Medulla oblongata (tissue), 1 donor: ENCODE measurements around the gene MMP23B.
"Not testable (repeated sequence)": the region's sequence is repeated elsewhere in the genome, so short reads cannot be mapped to it uniquely, and the experiment has no call there.

Experiments used
- DNase-seq: peaks from one replicate; pipeline ENCODE4 v3.0.0-alpha.2; 2015; ENCODE audit errors: extremely low spot score

The MMP23B gene

DNA sequence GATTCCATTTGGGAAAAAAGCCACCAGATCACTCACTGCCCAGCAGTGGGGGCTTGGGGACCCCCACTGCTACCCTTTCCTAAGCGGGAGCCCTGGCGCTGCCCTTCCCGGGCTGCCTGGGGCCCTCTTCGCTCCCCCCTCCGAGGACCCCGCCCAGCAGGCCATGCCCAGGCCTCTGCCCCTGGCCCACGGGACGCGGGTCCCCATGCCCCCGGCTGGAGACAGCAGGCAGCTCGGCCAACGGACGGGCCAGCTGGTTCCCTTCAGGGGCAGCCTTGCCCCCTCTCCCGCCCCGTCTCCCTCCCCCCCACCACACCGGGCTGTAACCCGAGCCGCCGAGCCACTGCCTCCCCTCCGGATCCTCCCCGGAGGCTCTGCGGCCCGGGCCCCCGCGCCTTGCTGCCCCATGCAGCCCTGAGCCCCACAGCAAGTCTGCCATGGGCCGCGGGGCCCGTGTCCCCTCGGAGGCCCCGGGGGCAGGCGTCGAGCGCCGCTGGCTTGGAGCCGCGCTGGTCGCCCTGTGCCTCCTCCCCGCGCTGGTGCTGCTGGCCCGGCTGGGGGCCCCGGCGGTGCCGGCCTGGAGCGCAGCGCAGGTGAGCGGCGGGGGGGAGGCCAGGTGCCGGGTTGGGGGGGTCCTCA, at the start of gene MMP23B:
MMP23B (plus strand) TSS at position 392 of the 639 bp plus-strand sequence; CDS start at position 438, 46 bp downstream.
- DNase-seq: no peak

DNA sequence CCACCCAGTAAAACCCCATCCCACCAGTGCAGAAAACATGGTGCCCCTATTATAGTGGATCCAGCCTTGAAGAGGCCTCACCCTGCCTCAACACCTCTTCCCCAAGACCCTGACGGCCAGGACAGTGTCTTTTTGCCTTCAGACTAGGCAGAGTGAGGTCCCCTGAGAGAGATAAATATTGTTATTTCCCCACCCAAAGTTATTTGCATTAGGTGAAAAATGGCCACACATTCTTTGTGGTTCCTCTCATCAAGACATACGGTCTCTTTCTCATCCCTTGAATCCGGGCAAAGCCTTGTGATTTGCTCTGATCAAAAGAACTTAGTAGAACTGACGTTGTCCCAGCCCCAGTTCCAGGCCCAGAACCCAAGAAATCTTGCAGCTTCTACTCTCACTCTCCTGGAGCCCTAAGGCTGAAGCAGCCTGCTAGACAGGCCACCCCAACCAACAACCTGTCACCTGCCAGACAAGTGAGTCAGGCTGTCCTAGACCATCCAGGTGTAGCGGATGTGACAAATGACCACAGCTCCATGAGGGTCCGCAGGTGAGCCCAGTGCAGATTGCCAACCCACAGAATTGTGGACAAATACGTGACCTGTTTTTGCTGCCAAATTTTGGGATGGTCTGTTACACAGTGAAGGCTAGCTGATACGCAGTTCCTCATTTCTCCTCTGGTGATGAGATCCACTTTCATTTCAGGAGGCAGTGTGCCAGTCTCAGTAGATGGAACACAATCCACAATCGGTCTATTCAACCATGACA, 49.2 kb upstream of the MMP23B start:
- no peak for DNase-seq

DNA sequence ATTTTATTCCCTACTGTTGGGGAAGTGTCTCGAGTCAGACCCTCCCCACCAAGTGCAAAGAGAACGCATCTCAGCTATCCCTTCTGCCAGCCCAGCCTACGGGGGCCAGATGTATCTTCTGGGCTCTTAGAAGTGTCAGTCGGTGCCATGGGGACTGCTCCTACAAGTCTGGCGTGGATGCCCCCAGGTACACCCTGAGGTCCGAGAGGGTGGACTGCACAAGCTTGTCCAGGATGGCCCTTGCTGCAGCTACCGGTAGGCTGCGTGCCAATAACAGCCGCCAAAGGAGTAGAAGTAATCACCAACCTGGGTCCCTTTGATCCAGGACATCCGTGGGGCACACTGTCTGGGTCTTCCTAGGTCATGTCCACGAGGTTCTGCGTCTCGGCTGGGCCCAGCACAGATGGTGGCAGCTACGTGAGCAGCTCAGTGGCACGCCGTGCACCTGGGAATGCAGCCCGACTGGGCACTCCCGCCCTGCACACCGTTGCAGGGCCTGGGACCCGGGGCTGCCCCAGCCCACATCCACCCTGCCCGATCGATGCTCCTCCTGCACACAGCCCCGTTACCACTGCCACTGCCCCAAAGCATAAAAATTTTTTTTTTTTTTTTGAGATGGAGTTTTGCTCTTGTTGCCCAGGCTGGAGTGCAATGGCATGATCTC, 48.5 kb upstream of the MMP23B start:
- no peak for DNase-seq

DNA sequence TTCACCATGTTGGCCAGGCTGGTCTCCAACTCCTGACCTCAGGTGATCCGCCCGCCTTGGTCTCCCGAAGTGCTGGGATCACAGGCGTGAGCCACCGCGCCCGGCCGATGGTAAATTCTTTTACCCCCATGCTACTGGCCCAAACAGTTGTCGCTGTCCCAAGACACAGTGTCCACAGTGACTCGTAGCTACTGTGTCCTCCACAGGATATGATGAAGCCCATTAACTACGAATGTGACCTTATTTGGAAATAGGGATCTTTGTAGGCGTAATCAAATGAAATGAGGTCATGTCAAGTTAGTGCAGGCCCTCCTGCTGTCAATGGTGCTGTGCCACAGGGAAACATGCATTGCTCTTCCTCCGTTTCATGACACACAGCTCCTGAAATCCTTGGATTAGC, 40.5 kb upstream of the MMP23B start:
- DNase-seq: no peak

DNA sequence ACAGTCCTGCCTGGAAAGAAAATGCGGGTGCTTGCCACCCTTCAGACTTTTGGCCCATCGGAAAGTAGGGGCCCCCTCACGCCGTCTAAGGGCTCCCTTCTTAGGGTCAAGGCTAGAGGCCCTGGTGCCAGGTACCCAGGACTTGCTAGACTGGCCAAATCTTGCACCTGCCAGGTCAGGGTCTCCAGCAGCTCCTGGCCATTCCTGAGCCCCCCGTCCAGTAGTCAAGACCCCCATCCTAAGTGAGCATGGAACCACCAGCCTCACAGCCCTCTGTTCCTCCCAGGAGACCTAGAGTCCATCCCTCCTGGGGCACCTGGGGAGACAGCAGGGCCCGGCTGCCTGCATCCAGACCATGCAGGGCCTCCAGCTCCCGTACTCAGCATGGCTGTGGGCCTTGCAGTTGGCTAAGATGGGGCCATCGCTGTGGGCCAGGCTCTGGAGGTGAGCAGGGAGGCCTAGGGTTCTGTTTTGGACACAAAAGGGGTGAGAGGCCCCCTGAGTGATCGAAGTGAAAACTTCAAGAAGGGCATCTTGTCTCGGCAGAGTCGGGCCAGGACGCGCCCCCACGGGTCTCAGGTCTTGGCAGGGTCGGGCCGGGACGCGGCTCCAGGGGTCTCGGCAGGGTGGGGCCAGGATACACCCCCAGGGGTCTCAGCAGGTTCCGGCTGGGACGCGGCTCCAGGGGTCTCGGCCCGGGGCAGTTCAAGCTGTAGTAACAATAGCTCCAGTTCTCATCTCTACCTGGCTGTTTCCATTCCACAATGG, 38.0 kb upstream of the MMP23B start:
- no peak for DNase-seq

DNA sequence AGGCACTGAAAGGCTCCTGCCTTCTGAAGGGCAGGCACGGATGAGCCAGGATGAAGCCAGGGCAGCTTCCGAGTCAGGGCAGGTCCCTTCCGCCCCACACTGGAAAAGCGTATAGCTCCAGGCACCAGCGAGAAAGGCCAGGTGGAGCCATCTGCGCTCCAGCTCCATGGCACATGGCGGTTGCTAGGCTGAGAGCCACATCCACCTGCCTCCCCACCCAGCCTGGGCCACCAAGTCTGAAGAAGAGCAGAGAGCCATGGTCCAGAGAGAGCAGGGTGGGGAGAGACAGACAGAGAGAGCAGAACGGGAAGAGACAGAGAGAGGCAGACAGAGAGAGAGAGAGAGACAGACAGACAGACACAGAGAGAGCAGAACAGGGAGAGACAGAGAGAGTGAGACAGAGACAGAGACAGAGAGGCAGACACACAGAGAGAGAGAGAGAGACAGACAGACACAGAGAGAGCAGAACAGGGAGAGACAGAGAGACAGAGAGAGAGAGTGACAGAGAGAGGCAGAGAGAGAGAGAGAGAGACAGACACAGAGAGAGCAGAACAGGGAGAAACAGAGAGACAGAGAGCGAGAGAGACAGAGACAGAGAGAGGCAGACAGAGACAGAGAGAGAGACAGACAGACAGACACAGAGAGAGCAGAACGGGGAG, 37.2 kb upstream of the MMP23B start:
- no peak for DNase-seq

DNA sequence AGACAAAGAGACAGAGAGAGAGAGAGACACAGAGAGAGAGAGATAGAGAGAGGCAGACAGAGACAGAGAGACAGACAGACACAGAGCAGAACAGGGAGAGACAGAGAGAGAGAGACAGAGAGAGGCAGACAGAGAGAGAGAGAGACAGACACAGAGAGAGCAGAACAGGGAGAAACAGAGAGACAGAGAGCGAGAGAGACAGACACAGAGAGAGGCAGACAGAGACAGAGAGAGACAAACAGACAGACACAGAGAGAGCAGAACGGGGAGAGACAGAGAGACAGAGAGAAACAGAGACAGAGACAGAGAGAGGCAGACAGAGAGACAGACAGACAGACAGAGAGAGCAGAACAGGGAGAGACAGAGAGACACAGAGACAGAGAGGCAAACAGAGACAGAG, 36.6 kb upstream of the MMP23B start:
- DNase-seq: not testable (repeated sequence)

DNA sequence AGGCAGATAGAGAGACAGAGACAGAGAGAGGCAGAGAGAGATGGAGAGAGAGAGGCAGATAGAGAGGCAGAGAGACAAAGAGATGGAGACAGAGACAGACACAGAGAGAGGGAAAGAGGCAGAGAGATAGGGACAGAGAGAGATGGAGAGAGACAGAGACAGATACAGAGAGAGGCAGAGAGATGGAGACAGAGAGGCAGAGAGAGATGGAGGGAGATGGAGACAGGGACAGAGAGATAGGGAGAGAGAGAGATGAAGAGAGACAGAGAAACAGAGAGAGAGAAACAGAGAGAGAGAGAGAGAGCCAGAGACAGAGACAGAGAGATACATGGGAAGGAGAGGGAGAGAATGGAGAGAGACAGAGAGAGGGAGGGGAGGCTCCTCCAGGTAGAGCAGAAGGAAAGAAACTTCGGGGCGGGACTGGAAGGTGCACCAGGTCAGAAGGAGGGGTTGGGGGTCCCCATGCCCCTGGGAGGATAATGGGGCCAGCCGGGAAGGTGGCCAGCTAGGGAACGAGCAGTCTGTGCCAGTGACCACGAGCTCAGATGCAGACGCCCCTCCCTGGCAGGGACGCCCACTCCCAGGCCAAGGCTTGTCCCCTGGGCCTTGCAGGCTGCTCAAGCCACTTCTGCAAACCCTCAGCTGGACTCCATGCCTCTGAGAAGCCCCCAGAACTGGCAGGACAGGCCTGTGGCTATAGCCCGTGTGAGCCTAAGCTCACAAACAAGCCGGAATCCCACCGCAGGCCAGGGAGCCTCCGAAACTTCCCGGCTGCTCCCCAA, 35.3 kb upstream of the MMP23B start:
- DNase-seq: no peak

DNA sequence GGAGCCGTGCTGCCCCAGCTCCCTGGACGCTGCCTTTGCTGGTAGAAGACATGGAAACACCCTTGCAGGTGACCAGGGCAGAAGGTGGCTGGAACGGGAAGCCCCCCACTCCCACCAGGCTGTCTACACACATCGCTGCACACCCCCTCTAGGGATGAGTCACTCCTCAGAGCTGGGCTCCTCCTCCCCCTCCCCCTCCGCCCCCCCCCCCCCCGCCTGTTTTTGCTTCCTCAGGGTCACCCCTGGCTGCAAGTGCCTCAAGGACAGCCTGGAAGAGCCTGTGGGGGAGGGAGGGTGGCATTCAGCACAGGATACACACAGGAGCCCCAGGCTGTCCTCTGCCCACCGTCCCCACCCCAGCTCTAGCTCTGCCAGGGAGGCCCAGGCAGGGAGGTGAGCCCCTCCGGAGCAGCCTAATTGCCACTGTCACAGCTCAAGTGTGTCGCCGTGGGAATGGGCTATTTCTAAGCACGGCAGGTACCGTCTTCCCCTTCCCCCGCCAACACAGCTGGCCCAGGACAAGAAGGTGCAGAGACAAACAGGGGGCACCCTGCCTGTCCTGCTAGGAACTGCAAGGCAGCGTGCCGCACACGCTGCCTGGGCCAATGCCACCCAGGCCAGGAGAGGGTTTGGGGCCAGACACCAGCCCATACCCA, 34.6 kb upstream of the MMP23B start:
- DNase-seq: no peak

DNA sequence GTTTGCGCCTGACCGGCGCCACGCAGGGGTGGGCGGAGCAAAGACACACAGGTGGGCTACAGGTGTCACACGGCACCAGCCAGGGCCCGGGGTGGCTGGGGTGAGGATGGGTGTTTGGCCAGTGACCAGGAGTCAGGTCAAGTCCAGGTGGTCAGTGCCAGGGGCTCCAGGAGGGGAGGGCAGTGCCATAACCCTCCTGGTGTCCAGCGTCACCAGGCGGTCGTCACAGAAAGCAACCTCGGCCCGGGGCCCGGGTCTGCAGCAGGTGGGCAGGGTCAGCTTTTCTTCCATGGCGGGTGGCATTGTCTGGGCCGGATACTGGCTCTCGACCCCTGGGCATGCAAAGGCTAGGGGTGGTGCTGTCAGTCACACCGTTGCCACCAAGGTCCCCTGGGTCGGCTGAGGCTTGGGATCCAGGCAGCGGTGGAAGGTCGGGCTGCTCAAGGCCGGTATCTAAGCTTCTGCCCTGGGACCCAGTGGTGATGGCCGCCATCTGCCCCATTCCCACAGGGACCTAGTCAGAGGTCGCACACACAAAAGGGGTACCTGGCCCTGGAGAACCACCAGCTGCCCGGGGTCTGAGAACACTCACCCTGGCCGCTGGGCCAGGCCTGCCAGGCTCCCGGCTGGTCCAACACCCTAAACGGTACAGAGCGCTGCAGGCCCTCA, 33.8 kb upstream of the MMP23B start:
- DNase-seq: no peak

DNA sequence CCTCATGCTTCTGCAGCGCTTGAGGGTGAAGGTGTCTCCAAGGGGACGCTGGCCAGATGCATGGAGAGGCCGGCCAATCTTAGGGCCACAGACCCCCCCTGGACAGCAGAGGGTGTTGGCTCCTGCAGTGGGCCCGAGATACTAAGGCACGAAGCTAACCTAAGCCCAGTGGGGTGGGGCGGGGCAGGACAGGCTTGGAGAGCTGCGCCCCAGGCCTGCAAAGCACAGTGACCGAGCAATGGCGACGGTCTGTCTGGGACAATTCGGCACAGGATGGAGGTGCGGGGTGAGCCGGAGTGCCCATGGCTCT, 33.3 kb upstream of the MMP23B start:
- no peak for DNase-seq

DNA sequence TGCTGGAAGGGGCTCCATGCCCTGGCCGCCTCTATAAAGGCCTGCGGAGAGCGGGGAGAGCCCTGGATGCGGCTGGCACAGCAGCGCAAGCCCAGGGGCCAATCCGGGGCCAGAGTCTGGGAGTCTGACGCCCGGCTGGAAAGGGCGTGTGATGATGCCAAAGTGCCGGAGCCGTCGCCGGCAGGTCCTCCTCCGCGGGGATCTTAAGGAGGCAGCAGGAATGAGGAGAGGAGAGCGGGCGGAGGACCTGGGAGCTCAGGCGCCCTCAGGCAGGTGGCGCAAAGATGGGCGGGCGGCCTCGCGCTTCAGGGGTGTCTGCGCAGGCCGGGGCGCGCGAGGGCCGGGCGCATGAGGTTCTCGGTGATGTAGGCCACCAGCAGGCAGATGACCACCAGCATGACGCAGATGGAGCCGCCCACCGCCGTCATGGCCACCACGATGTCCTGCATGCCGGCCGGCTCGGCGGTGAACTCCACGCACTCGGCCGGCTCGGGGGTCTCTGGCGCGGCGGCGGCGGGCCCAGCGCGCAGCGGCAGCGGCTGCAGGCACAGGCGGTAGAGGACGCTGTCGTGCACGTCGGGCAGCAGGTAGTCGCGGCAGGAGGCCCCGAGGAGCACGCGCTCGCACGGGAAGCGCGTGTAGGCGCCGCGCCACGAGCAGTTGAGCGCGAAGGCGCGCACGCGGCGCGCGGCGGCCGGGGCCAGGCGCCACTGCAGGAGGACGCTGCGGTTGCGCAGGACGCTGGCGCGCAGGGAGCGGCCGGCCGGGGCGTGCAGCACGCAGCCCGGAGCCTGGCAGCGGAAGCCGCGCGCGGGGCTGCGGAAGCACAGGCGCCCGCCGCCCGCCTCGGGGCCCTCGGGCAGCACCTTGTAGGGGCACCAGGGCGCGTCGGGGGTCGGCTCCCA, 32.7 kb upstream of the MMP23B start:
- DNase-seq: no peak

DNA sequence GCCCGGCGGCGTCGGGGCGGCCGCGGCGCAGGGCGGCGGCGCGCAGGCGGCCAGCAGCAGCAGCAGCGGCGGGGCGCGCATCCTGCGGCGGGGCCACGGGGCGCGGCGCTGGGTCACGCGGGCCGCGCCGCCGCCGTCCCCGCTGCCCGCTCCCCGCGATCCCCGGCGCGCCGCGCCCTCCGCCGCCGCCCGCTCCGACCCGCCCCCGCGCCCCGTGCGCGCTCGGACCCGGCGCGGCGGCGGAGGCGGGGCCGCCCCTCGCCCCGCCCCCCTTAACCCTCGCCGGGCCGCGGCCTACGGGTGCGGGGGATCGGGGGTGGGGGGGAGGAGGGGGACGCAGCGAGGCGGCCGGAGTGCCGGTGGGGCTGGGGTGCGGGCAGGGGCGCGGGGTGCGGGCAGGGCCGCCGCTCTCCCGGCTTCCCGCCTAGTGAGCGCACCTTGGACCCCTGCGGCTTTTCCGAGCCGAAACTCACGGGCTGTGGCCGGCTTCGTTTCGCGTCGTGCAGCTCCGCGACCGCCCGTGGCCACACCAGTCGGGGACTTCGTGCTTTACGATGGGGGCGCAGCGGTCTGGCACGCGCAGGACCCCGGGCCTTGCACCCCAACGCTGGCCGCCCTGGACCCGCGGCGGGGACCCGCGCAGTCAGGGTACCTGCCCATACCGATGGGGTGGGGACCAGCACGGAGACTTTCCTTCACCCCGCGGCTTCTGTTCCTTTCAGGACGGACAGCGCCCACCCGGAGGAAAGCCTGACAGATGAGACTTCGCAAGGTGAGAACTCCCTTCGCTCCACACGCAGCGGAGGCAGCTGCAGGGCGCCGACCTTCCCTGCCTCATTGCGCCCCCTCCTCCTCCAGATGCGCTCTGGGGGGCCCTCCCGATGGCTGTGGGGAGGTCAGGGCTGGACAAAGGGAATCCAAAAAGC, 31.8 kb upstream of the MMP23B start, which contains the start of gene FNDC10:
FNDC10 (minus strand) TSS at position 201 of the 926 bp plus-strand sequence; CDS start at position 81, 120 bp downstream.
- DNase-seq: no peak

DNA sequence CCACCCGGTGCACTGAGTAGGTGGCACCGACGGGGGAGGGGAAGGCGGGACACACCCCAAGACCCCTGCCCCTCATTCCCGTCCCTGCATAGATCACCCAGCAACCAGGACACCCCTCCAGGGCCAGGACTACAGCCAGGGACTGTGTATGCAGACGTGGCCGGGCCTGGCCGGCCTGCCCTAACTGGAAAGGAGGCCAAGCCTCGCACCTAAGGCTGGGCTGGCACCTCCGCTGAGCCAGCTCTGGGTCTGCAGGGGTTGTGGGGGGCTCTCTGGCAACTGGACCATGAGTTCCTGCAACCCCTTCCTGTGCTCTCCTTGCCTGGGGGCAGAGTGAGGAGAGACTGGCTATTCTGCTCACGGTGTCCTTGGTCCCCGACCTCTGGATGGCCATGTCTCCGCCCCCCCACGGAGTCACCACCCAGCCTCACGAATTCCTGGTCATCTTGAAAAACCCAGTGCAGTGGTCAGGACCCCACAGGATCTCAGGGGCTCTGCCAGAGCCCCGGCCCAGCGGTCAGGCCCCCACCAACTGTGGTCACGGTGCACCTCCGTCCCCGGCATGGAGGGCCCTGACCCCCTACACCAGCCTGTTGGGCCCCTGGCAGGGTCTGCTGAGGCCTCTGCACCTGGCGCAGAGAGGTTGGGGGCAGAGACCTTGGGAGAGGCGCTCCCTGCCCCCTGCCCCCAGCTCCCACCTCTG, 31.0 kb upstream of the MMP23B start:
- no peak for DNase-seq

DNA sequence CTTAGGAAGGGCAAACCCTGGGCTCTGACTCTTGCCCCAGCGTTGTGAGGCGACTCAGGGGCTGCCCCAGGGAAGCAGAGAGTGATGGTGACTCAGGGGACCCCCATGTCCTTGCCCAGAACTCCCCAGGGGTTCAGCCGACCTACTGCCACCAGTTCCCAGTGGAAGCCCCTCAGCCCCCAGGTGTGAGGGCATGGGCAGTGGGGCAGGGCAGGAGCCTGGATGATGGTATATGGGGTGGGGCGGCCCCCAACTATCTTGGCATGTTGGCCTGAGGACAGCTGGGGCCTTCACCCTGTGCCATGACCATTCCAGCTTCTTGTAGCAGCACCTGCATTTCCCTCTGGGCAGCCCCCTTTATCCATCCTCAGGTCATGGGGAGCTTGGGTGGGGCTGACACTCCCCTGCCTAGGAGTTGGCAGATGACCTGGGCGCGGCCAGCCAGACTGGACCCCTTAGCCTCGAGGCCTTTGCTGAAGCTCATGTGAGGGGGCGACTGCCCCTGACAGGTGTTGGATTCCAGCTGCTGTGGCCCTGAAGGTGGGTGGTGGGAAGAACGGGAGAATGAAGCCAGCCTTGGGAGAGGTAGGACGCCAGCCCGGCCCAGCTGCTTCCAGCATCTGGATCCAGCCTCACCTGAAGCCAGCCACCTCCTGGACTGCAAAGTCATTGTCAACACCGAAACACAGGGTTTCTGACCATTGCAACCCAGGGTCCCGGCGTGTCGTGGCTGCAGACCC, 30.2 kb upstream of the MMP23B start:
- DNase-seq: no peak

DNA sequence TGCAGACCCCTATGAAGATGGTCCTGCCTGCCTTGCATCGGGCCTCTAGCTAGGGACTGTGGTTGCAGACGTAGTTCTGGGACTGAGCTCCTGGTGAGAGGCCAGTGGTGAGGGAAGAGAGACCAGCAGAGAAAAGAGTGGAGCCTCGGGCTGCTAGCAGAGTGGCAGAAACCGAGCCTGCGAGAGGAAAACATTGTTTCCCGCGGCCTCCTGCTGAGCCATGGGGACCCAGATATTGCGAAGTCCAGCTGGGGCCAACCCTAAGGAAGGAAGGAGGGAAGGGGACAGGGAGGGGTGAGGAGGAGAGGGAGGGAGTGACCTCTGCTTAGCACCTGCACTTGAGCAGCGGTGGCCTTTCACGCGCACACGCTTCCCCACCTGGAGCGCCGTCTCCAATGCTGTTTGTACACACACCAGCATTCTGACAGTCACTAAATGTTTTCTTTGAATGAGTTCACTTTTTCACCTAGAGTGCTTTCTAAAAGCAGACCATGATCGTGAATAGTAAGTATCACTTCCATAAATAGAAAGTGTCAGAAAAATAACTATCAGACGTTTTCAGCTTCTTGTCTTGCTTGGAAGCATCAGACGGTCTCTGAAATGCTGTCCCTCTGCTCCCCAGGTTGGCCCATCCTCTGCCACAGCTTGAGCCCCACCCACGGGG, 29.5 kb upstream of the MMP23B start:
- DNase-seq: no peak
